ENCODE results near the gene YIPF2.
A peak's percentile ranks its signal among the peaks of the same experiment; 100 is the strongest.

The YIPF2 gene

DNA sequence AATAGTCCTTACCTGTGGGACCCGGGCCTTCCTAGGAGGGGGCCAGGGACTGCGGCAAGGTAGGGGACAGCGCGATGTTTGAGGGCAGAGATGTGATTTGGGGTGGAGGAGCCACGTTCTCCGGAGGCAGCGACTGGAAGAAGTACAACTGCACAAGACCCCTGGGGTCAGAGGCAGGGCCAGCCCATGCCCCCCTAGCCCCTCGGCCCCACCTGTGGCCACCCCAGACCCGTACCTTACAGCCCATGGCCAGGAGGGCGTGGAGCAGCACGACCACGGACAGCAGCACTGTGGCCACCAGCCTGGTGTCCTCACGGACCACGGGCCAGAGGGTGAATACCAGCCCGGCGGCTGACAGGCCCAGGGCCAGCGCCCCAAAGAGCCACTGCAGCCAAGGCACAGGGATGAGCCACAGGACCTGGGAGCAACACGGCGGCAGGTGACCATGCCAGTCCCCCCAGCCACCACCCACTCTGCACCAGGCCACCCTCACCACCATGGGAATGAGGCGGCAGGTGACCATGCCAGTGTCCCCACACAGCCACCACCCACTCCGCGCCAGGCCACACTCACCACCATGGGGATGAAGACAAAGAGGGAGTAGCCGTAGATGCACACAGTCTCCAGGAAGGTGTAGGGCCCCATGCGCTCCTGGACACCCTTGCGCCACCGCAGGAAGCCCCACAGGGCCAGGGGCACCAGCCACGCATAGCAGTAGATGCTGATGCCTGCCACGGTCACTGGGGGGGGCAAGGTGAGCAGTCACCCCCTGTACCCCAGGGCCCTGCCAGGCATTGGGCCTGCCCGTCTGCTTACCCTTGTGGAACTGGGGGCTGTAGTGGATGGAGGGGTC, 5.0 kb downstream of the YIPF2 start:
- no peaks in the 10 kb centered on the region for H3K9me3 Mint-ChIP-seq
- peaks cover 12 to 14% of the 10 kb centered on the region in 2 donors for H3K4me1 Mint-ChIP-seq (ENCODE audit: low read depth in 2 of 2)
- no peak for ATAC-seq (replicated peaks)
- peaks cover 12% of the 10 kb centered on the region for H3K36me3 Mint-ChIP-seq (ENCODE audit: insufficient read depth)
- no peak overlapping the region for H3K4me3 Mint-ChIP-seq
- no peaks in the 10 kb centered on the region for H3K27me3 Mint-ChIP-seq
- peak overlapping the region in 1 of 2 donors; percentile 69 for H3K27ac Mint-ChIP-seq
- DNase-seq: no peak

- Mint-ChIP-seq H3K4me1 (ENCODE audit: low read depth in 2 of 2) (peaks cover 6 to 9% of the 10 kb centered on the region in 2 donors), H3K27me3 (no peaks in the 10 kb centered on the region), H3K27ac (peak overlapping the region; percentile 23 to 66), H3K9me3 (no peaks in the 10 kb centered on the region), H3K36me3 (ENCODE audit: insufficient read depth) (peaks cover 12% of the 10 kb centered on the region), H3K4me3 (no peak overlapping the region)
- DNase-seq: no peak
- ATAC-seq (replicated peaks): no peak
These were observed 5.8 kb downstream of the YIPF2 start for GRCh38 chr19:10922638-10923014.

- ATAC-seq (replicated peaks) (no peak), DNase-seq (no peak)
- Mint-ChIP-seq H3K9me3 (no peaks in the 10 kb centered on the region), H3K27ac (peak overlapping the region in 1 of 2 donors; percentile 66), H3K4me1 (ENCODE audit: low read depth in 2 of 2) (peaks cover under 1 to 5% of the 10 kb centered on the region in 2 donors), H3K4me3 (no peak overlapping the region), H3K27me3 (no peaks in the 10 kb centered on the region), H3K36me3 (ENCODE audit: insufficient read depth) (peaks cover 12% of the 10 kb centered on the region)
These were observed 6.4 kb downstream of the YIPF2 start for GRCh38 chr19:10921910-10922637.

GRCh38 chr19:10921199-10921909, 7.1 kb downstream of the YIPF2 start:
- Mint-ChIP-seq H3K4me1 (ENCODE audit: low read depth in 2 of 2) (peaks cover 0 to 5% of the 10 kb centered on the region in 2 donors), H3K36me3 (ENCODE audit: insufficient read depth) (peaks cover 12% of the 10 kb centered on the region), H3K9me3 (no peaks in the 10 kb centered on the region), H3K27ac (no peak overlapping the region), H3K27me3 (no peaks in the 10 kb centered on the region), H3K4me3 (no peak overlapping the region)
- DNase-seq (no peak), ATAC-seq (replicated peaks) (no peak)

DNA sequence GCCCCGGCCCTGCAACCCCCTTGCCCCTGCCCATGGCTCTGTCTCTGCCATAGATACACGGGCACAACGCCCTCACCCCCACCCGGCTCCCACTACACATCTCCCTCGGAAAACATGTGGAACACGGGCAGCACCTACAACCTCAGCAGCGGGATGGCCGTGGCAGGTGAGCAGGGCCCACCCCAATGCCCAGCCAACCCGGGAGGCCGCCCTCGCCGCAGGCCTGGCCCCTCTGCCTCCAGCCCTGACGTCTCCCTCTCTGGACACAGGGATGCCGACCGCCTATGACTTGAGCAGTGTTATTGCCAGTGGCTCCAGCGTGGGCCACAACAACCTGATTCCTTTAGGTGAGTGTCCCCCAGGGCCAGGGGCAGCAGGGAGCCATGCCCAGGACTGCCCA, 7.7 kb downstream of the YIPF2 start:
- Mint-ChIP-seq H3K27ac (no peak overlapping the region), H3K27me3 (no peaks in the 10 kb centered on the region), H3K4me3 (no peak overlapping the region), H3K9me3 (no peaks in the 10 kb centered on the region), H3K4me1 (ENCODE audit: low read depth in 2 of 2) (peaks cover 0 to 5% of the 10 kb centered on the region in 2 donors), H3K36me3 (ENCODE audit: insufficient read depth) (peaks cover 7% of the 10 kb centered on the region)
- no peak for DNase-seq
- ATAC-seq (replicated peaks): no peak

DNA sequence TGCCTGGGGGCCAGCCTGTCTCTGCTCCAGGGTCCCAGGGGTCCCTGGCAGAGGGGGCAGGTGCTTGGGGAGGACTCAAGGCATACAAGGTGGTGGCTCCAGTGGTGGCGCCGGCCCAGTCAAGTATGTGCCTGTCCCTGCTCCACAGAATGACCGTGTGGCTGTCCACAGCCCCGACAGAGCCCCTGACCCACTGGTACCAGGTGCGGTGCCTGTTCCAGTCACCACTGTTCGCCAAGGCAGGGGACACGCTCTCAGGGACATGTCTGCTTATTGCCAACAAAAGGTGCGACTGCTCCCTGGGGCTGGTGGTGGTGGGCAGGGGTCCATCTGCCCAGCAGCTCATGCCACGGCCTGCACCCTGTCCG, 8.2 kb downstream of the YIPF2 start:
- ATAC-seq (replicated peaks): no peak

DNA sequence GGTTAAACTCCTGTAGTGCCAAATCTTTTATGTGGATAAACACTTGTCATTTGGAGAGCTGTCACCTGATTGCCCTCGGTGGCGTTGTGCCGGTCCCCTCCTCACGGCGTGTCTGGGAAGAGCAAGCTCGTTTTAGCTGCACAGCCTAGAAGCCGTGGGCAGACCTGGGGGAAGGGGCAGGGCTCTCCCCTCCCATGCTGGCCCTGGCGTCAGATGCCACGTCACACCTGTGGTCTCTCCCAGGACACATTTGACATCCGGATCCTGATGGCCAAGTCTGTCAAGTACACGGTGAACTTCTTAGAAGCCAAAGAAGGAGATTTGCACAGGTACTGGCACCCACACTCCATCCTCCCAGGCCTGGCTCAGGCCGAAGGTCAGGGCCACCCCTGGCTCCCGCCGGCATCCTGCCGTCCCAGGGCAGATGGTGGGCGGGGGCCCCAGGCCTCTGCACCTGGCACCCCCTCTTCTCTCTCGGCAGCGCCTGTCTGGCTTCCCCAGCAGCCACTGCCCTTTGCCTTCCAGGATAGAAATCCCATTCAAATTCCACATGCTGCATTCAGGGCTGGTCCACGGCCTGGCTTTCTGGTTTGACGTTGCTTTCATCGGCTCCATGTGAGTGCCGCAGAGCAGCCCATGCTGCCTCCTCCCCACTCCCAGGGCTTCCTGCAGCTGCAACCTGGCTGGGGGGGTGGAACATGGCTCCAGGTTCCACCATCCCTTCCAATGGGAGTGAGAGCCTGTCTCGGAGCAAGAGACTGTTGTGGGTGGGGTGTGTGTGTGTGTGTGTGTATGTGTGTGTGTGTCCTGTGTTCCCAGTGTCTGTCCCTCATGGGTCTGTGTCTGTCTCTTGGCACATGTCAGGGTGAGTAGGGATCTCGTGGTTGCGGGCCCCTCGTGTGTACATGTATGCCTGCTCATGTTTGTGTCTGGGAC, 8.8 kb downstream of the YIPF2 start:
- peaks cover 0 to 2% of the 10 kb centered on the region in 2 donors for H3K4me1 Mint-ChIP-seq (ENCODE audit: low read depth in 2 of 2)
- H3K27ac Mint-ChIP-seq: no peak overlapping the region
- no peaks in the 10 kb centered on the region for H3K27me3 Mint-ChIP-seq

More for the DNA sequence above, 8.2 kb downstream of the YIPF2 start:
- Mint-ChIP-seq H3K27me3 (no peaks in the 10 kb centered on the region), H3K4me1 (ENCODE audit: low read depth in 2 of 2) (peaks cover 0 to 4% of the 10 kb centered on the region in 2 donors), H3K36me3 (ENCODE audit: insufficient read depth) (peaks cover 6% of the 10 kb centered on the region), H3K27ac (no peak overlapping the region), H3K4me3 (no peak overlapping the region), H3K9me3 (no peaks in the 10 kb centered on the region)
- DNase-seq: no peak

GRCh38 chr19:10918359-10918758, 10.1 kb downstream of the YIPF2 start:
- Mint-ChIP-seq H3K27me3 (no peaks in the 10 kb centered on the region), H3K9me3 (no peaks in the 10 kb centered on the region), H3K36me3 (ENCODE audit: insufficient read depth) (peaks cover 6% of the 10 kb centered on the region), H3K4me3 (no peak overlapping the region), H3K27ac (no peak overlapping the region), H3K4me1 (ENCODE audit: low read depth in 2 of 2) (no peaks in the 10 kb centered on the region)
- DNase-seq (no peak), ATAC-seq (replicated peaks) (no peak)

More for the DNA sequence above, 8.8 kb downstream of the YIPF2 start:
- no peaks in the 10 kb centered on the region for H3K9me3 Mint-ChIP-seq
- no peak overlapping the region for H3K4me3 Mint-ChIP-seq
- ATAC-seq (replicated peaks) (no peak), DNase-seq (no peak)
- H3K36me3 Mint-ChIP-seq (ENCODE audit: insufficient read depth): peaks cover 6% of the 10 kb centered on the region

DNA sequence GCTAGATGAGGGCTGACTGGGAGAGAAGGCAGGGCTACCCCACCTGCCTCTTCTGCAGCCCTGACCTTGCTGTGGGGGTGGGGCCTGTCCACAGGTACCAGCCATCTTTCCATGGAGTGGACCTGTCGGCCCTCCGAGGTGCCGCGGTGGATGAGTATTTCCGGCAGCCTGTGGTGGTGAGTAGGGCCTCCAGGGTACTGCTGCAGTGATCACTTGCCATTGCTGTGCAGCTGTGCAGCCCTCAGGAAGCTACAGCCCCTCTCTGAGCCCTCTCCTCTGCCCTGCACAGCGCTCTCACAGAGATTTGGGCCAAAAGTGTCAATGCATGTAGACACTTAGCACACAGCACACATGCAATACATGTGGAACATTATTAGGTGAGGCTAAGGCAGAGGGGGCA, 11.8 kb downstream of the YIPF2 start:
- no peaks in the 10 kb centered on the region for H3K9me3 Mint-ChIP-seq
- no peak overlapping the region for H3K4me3 Mint-ChIP-seq
- ATAC-seq (replicated peaks): no peak
- peaks cover 11% of the 10 kb centered on the region for H3K36me3 Mint-ChIP-seq (ENCODE audit: insufficient read depth)
- H3K4me1 Mint-ChIP-seq (ENCODE audit: low read depth in 2 of 2): no peaks in the 10 kb centered on the region
- no peak for DNase-seq
- no peaks in the 10 kb centered on the region for H3K27me3 Mint-ChIP-seq
- H3K27ac Mint-ChIP-seq: no peak overlapping the region

DNA sequence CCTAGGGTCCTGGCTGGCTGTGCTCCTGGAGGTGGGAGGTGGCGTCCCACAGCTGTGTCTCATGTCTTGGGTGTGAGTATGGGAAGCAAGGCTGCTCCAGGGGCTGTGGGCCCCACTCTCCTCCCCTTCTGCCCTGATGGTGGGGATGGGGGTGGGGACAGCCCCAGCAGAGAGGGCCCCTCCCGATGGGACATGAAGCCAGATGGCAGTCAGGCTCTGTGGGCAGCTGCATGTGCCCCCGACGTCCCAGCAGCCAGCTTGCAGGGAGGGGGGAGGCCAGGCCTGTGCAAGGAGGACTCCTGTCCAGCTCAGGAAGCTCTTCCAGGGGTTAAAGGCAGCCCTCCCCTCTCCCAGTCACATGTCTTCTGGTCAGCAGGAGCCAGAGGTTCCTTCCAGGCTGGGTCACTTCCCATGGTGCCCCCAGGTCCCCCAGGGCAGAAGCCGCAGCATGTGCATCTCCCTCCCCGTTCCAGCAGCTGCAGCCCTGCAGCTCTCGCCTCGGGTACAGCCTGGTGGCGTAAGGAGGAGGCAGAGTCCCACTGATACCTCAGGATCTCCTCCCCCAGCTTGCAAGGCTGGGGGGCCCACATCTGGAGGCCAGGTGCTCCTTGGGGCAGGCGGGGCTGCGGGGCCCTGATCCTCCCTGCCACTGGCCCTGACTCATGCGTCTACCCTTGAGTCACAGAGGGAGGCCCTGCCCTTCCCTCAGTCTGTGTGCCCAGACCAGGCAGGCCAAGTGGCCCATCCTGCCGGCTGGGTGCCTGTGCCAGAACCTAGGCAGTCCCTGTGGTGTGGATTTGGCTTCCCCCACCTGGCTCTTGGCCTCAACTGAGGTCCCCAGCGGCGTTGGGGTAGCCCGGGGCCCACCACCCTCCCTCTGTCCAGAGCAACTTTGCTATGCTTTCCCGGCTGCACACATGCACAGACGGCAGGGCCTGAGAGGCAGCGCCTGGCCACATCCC, 13.0 kb downstream of the YIPF2 start:
- no peak for ATAC-seq (replicated peaks)
- Mint-ChIP-seq H3K27me3 (no peaks in the 10 kb centered on the region), H3K27ac (no peak overlapping the region), H3K9me3 (no peaks in the 10 kb centered on the region), H3K36me3 (ENCODE audit: insufficient read depth) (peaks cover 8% of the 10 kb centered on the region), H3K4me1 (ENCODE audit: low read depth in 2 of 2) (no peaks in the 10 kb centered on the region), H3K4me3 (no peak overlapping the region)
- DNase-seq: no peak

DNA sequence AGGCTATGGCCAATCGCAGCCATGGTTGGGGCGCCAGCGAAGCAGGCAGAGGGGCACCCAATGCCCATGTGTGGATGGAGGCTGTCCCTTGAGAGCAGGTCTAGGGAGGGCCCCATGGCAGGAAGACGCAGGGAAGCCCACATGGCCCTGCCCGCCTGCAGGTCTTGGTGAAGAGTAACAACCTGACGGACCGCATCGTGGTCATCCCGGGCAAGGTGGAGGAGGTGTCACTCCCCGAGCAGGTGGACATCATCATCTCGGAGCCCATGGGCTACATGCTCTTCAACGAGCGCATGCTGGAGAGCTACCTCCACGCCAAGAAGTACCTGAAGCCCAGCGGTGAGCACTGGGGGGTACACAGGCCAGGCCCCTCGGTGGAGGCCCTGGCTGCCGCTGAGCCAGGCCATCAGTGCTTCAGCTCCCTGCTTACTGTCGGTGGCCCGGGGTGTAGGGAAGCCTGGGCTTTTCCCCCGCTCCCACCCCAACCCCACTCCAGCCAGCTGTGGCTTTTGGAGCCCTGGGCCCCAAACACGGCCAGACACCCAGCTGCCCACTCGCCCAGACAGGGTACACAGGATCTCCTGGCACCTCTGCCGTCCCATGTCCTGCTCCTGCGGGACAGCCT, 14.6 kb downstream of the YIPF2 start:
- Mint-ChIP-seq H3K4me3 (no peak overlapping the region), H3K27me3 (no peaks in the 10 kb centered on the region), H3K27ac (no peak overlapping the region), H3K4me1 (ENCODE audit: low read depth in 2 of 2) (no peaks in the 10 kb centered on the region), H3K9me3 (no peaks in the 10 kb centered on the region), H3K36me3 (ENCODE audit: insufficient read depth) (peaks cover 16% of the 10 kb centered on the region)
- no peak for ATAC-seq (replicated peaks)
- DNase-seq: no peak

- Mint-ChIP-seq H3K4me1 (ENCODE audit: low read depth in 2 of 2) (no peaks in the 10 kb centered on the region), H3K27me3 (no peaks in the 10 kb centered on the region), H3K27ac (no peak overlapping the region), H3K36me3 (ENCODE audit: insufficient read depth) (peaks cover 17% of the 10 kb centered on the region), H3K9me3 (no peaks in the 10 kb centered on the region), H3K4me3 (no peak overlapping the region)
- ATAC-seq (replicated peaks) (no peak), DNase-seq (no peak)
These were observed 15.8 kb downstream of the YIPF2 start for GRCh38 chr19:10912619-10913018.

Measured in effector memory CD8-positive, alpha-beta T cell (primary cell).